ENCODE results near the gene DNPH1. TPM values are rescaled to one million over a fixed set of nuclear protein-coding genes. Genes with fewer than 3 reads are reported as not detected.

DNPH1 gene
- polyA plus RNA-seq, 3 donors: 31.9 to 55.4 (median 42.7) TPM

GRCh38 chr6:43276577-43277305, 47.5 kb upstream of the DNPH1 start:
- Histone ChIP-seq H3K9me3 (replicated peaks in 1 of 2; ENCODE audit: control insufficient read depth in 1 of 2, insufficient read depth in 1 of 2, low read length in 2 of 2) (no peaks in the 10 kb centered on the region), H3K4me2 (replicated peaks; ENCODE audit: extremely low read depth, low read length, poor library complexity, severe bottlenecking) (no peak overlapping the region), H3K27me3 (ENCODE audit: control insufficient read depth in 2 of 2, insufficient read depth in 2 of 2, low read length in 2 of 2) (peaks cover 16 to 77% of the 10 kb centered on the region in 2 donors), H3K36me3 (replicated peaks in 1 of 2; ENCODE audit: control insufficient read depth in 1 of 2, insufficient read depth in 2 of 2, low read length in 2 of 2) (no peaks in the 10 kb centered on the region), H3K4me3 (replicated peaks in 1 of 3; ENCODE audit: low read depth in 2 of 3, low read length in 3 of 3) (peak overlapping the region in 1 of 3 experiments; percentile 59), H2AFZ (ENCODE audit: insufficient read depth, low read depth, low read length, poor library complexity, severe bottlenecking) (peak overlapping the region; percentile 67), H3K27ac (ENCODE audit: low read depth in 1 of 2, low read length in 2 of 2) (no peak overlapping the region), H4K20me1 (ENCODE audit: insufficient read depth, low read length) (no peaks in the 10 kb centered on the region), H3K79me2 (ENCODE audit: insufficient read depth, low read length) (no peaks in the 10 kb centered on the region), H3K9ac (ENCODE audit: insufficient read depth, low read length, poor library complexity, severe bottlenecking) (no peak overlapping the region), H3K4me1 (ENCODE audit: control insufficient read depth in 1 of 2, insufficient read depth in 2 of 2, low read length in 2 of 2) (peaks cover 14 to 19% of the 10 kb centered on the region in 2 donors)
- H3K36me3 Mint-ChIP-seq: peaks cover 3 to 9% of the 10 kb centered on the region in 2 donors
- H3K27me3 Mint-ChIP-seq (ENCODE audit: low read depth in 3 of 3): peaks cover 68 to 91% (median 82%) of the 10 kb centered on the region in 3 donors
- DNase-seq: no peak
- intact Hi-C loops (cut with micrococcal nuclease): no loop called here
- H3K9me3 Mint-ChIP-seq: peaks cover 0 to 17% (median 4%) of the 10 kb centered on the region in 7 donors
- peak overlapping the region in 1 of 2 donors; percentile 79 for H3K4me3 Mint-ChIP-seq
- TF ChIP-seq CTCF (IDR thresholded peaks at IDR 0.05): no peak
- H3K4me1 Mint-ChIP-seq: peaks cover 19% of the 10 kb centered on the region
- peak overlapping the region in 1 of 7 donors; percentile 36 for H3K27ac Mint-ChIP-seq
- WGBS (ENCODE audit: insufficient coverage): 83% methylated on average over 6 of the region's 11 CpGs

GRCh38 chr6:43275801-43276576, 46.7 kb upstream of the DNPH1 start:
- Histone ChIP-seq H3K36me3 (replicated peaks in 1 of 2; ENCODE audit: control insufficient read depth in 1 of 2, insufficient read depth in 2 of 2, low read length in 2 of 2) (no peaks in the 10 kb centered on the region), H3K9ac (ENCODE audit: insufficient read depth, low read length, poor library complexity, severe bottlenecking) (no peak overlapping the region), H3K9me3 (replicated peaks in 1 of 2; ENCODE audit: control insufficient read depth in 1 of 2, insufficient read depth in 1 of 2, low read length in 2 of 2) (no peaks in the 10 kb centered on the region), H3K4me2 (replicated peaks; ENCODE audit: extremely low read depth, low read length, poor library complexity, severe bottlenecking) (peak overlapping the region; percentile 73), H4K20me1 (ENCODE audit: insufficient read depth, low read length) (no peaks in the 10 kb centered on the region), H3K27me3 (ENCODE audit: control insufficient read depth in 2 of 2, insufficient read depth in 2 of 2, low read length in 2 of 2) (peaks cover 16 to 83% of the 10 kb centered on the region in 2 donors), H3K79me2 (ENCODE audit: insufficient read depth, low read length) (no peaks in the 10 kb centered on the region), H3K27ac (ENCODE audit: low read depth in 1 of 2, low read length in 2 of 2) (no peak overlapping the region), H2AFZ (ENCODE audit: insufficient read depth, low read depth, low read length, poor library complexity, severe bottlenecking) (peak overlapping the region; percentile 67), H3K4me1 (ENCODE audit: control insufficient read depth in 1 of 2, insufficient read depth in 2 of 2, low read length in 2 of 2) (peaks cover 14 to 19% of the 10 kb centered on the region in 2 donors), H3K4me3 (replicated peaks in 1 of 3; ENCODE audit: low read depth in 2 of 3, low read length in 3 of 3) (peak overlapping the region in 1 of 3 experiments; percentile 59)
- intact Hi-C loops (cut with micrococcal nuclease): no loop called here
- Mint-ChIP-seq H3K4me3 (peak overlapping the region; percentile 72 to 90), H3K36me3 (peaks cover 3 to 9% of the 10 kb centered on the region in 2 donors), H3K4me1 (peaks cover 19% of the 10 kb centered on the region), H3K27me3 (ENCODE audit: low read depth in 3 of 3) (peaks cover 68 to 94% (median 84%) of the 10 kb centered on the region in 3 donors), H3K27ac (no peak overlapping the region), H3K9me3 (peaks cover 0 to 17% (median 4%) of the 10 kb centered on the region in 7 donors)
- TF ChIP-seq CTCF (IDR thresholded peaks at IDR 0.05): no peak
- WGBS (ENCODE audit: insufficient coverage): 5% methylated on average over 50 of the region's 64 CpGs
- peak; percentile 33 to 70 (median 37) for DNase-seq
